Measurements from ENCODE around the gene KIAA0319L.

DNA sequence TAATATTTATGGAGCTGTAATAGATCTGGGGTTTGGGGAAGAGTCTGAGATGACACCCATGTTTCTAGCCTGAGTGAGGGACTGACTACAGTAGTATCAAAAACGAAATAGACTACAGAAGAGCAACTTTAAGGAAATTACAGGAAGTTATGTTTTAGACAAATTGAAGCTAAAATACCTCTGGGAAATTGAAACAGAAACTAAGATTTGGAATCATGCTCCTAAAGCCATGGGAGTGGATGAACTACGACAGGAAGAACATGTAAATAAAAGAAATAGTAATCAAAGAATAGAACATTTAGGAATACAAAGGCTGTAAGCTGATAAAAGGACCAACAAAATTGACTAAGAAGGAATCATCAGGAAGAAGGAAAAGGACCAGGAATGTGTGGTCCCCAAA, 68.9 kb downstream of the KIAA0319L start:
- TF ChIP-seq POLR2A (IDR thresholded peaks at IDR 0.05; ENCODE audit: low read depth, low read length) (no peak), POLR2AphosphoS5 (IDR thresholded peaks at IDR 0.05; ENCODE audit: low read depth, low read length) (no peak), TAF1 (IDR thresholded peaks at IDR 0.05; ENCODE audit: borderline replicate concordance, low read depth, low read length) (no peak)
